Lung microvascular endothelial cell (primary cell): Measurements from ENCODE around the gene MAP4K3. TPM values are rescaled to one million over a fixed set of nuclear protein-coding genes. Genes with fewer than 3 reads are reported as not detected.

ENCODE experiments used
- total RNA-seq: library from RNA; depleted of rRNA; stranded (reverse); fragments of >200 nt; gene quantifications from 2 replicates; pipeline ENCODE4 v1.2.1, GENCODE V29; 2014

Gene MAP4K3
- total RNA-seq, 1 donor from 2014 or later, result 11.9 TPM

Other genes starting within 250 kb of the MAP4K3 start
- 0.44 and 0.79 TPM in 2 replicates for gene CDKL4, start 193.3 kb downstream of the MAP4K3 start, total RNA-seq
- 0.22 TPM in 1 of 2 replicates, not detected in the other for gene TMEM178A, start 228.6 kb upstream of the MAP4K3 start, total RNA-seq